ENCODE results near the gene UQCRC2. TPM values are rescaled to one million over a fixed set of nuclear protein-coding genes. Genes with fewer than 3 reads are reported as not detected.

The UQCRC2 gene
- total and polyA plus RNA-seq, 7 donors: 179 to 453 (median 220) TPM

GRCh38 chr16:21982108-21982507, 28.9 kb downstream of the UQCRC2 start:
- Histone ChIP-seq H3K27ac (no peak overlapping the region), H3K27me3 (no peaks in the 10 kb centered on the region), H3K4me1 (no peaks in the 10 kb centered on the region), H3K9me3 (no peaks in the 10 kb centered on the region), H3K4me3 (no peak overlapping the region), H3K36me3 (peaks cover 22 to 85% (median 54%) of the 10 kb centered on the region in 4 donors)
- no peak for DNase-seq
- intact Hi-C loops (cut with DNase I): no loop called here
- TF ChIP-seq POLR2A (IDR thresholded peaks at IDR 0.05): no peak
- WGBS, 2 donors: 93 to 95% methylated on average over 5 of the region's 5 CpGs

DNA sequence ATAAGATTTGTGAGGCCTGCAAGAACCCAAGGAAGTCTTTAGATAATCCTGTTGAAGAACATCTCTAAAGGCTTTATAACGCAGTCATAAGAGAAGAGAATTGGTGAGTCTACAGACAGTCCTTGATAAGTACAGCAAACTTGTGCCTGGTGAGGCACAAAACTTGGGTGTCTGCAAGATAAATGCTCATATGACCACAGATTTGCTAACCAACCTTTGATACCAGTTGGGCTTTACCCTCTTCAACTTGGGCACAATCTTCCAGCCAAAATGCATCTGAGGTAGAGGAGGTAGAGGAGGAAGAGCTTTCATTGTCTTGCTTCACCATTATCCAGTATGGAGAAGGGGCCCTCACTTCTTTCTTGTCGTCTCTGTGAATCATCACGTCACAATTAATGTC, 30.9 kb downstream of the UQCRC2 start:
- intact Hi-C loops (cut with DNase I): no loop called here
- Histone ChIP-seq H3K9me3 (no peaks in the 10 kb centered on the region), H3K4me3 (no peak overlapping the region), H3K4me1 (no peaks in the 10 kb centered on the region), H3K36me3 (peaks cover 18 to 66% (median 43%) of the 10 kb centered on the region in 4 donors), H3K27ac (no peak overlapping the region), H3K27me3 (no peaks in the 10 kb centered on the region)
- WGBS, 2 donors: 92 to 93% methylated on average over 3 of the region's 3 CpGs
- TF ChIP-seq CTCF (IDR thresholded peaks at IDR 0.05): no peak
- no peak for TF ChIP-seq POLR2A (IDR thresholded peaks at IDR 0.05)
- TF ChIP-seq EP300 (IDR thresholded peaks at IDR 0.05): no peak
- no peak for TF ChIP-seq POLR2AphosphoS5 (IDR thresholded peaks at IDR 0.05)
- no peak for DNase-seq

GRCh38 chr16:21985524-21985923, 32.4 kb downstream of the UQCRC2 start:
- H3K4me1 ChIP-seq: no peaks in the 10 kb centered on the region
- DNase-seq: no peak
- intact Hi-C loops (cut with DNase I): no loop called here
- no peak for TF ChIP-seq POLR2A (IDR thresholded peaks at IDR 0.05)
- no peak for TF ChIP-seq POLR2AphosphoS5 (IDR thresholded peaks at IDR 0.05)
- no peak for TF ChIP-seq EP300 (IDR thresholded peaks at IDR 0.05)
- TF ChIP-seq CTCF (IDR thresholded peaks at IDR 0.05): no peak
- no peak overlapping the region for H3K27ac ChIP-seq
- H3K9me3 ChIP-seq: no peaks in the 10 kb centered on the region
- peaks cover 10 to 51% (median 29%) of the 10 kb centered on the region in 4 donors for H3K36me3 ChIP-seq
- no peak overlapping the region for H3K4me3 ChIP-seq
- no peaks in the 10 kb centered on the region for H3K27me3 ChIP-seq

DNA sequence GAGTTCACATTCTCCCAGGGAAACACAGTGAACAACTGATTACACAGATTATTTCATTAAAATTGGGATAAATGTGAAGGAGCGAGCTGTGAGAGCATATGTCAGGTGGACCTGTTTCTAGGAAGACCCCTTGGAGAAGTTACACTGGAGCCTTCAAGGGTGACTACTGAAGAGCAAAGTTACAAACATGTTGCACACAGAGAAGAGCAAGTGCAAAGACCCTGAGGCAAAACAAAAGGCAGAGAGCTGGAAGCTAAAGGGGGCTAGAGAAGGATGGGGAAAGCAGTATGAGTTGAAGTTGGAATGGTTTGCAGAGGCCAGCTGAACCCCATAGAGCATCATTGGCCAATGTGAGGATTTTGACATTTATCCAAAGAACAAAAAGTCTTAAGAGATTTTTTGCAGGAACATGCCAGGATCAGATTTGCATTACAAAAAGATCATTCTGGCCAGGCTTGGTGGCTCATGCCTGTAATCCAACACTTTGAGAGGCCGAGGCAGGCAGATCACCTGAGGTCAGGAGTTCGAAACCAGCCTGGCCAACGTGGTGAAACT, 33.6 kb downstream of the UQCRC2 start:
- WGBS, 2 donors: 90 to 92% methylated on average over 4 of the region's 4 CpGs
- Histone ChIP-seq H3K27ac (peak overlapping the region in 1 of 4 donors; percentile 2), H3K4me1 (no peaks in the 10 kb centered on the region), H3K27me3 (no peaks in the 10 kb centered on the region), H3K9me3 (no peaks in the 10 kb centered on the region), H3K4me3 (no peak overlapping the region), H3K36me3 (peaks cover 8 to 39% (median 17%) of the 10 kb centered on the region in 4 donors)
- TF ChIP-seq POLR2A (IDR thresholded peaks at IDR 0.05) (no peak), EP300 (IDR thresholded peaks at IDR 0.05) (no peak), CTCF (IDR thresholded peaks at IDR 0.05) (no peak), POLR2AphosphoS5 (IDR thresholded peaks at IDR 0.05) (no peak)
- intact Hi-C loops (cut with DNase I): no loop called here
- no peak for DNase-seq

GRCh38 chr16:21987498-21987897, 34.3 kb downstream of the UQCRC2 start:
- TF ChIP-seq POLR2AphosphoS5 (IDR thresholded peaks at IDR 0.05): no peak
- TF ChIP-seq CTCF (IDR thresholded peaks at IDR 0.05): no peak
- TF ChIP-seq EP300 (IDR thresholded peaks at IDR 0.05): no peak
- no peak for TF ChIP-seq POLR2A (IDR thresholded peaks at IDR 0.05)
- H3K36me3 ChIP-seq: peaks cover 2 to 31% (median 11%) of the 10 kb centered on the region in 4 donors
- intact Hi-C loops (cut with DNase I): no loop called here
- DNase-seq: no peak
- WGBS, 2 donors: 87 to 95% methylated on average over 2 of the region's 2 CpGs
- H3K27ac ChIP-seq: peak overlapping the region in 1 of 4 donors; percentile 2
- no peak overlapping the region for H3K4me3 ChIP-seq
- H3K27me3 ChIP-seq: no peaks in the 10 kb centered on the region
- H3K4me1 ChIP-seq: no peaks in the 10 kb centered on the region
- H3K9me3 ChIP-seq: no peaks in the 10 kb centered on the region
